Immature natural killer cell (primary cell): Measurements from ENCODE around the gene NT5C1A. TPM values are rescaled to one million over a fixed set of nuclear protein-coding genes. Genes with fewer than 3 reads are reported as not detected.
A peak's percentile ranks its signal among the peaks of the same experiment; 100 is the strongest.

Experiments used
- DNase-seq, 3 donors: peaks; one replicate each; pipeline ENCODE4 v3.0.0; 2022; ENCODE audit warnings: mixed read lengths in 1 of 3
- H3K27ac Mint-ChIP-seq, 6 donors: one replicate each; pipeline ENCODE4 v1.8.0; 2020; ENCODE audit warnings: mixed read lengths in 6 of 6, mild to moderate bottlenecking in 5 of 6, inconsistent platforms in 4 of 6, moderate library complexity in 3 of 6
- H3K27me3 Mint-ChIP-seq, 3 donors: one replicate each; pipeline ENCODE4 v1.8.0; 2020 to 2021; ENCODE audit warnings: low read depth in 3 of 3, mild to moderate bottlenecking in 3 of 3, mixed read lengths in 3 of 3, moderate library complexity in 3 of 3, inconsistent platforms in 1 of 3
- H3K36me3 Mint-ChIP-seq, 3 donors: one replicate each; pipeline ENCODE4 v1.8.0; 2020; ENCODE audit warnings: mixed read lengths in 3 of 3, inconsistent platforms in 2 of 3, mild to moderate bottlenecking in 2 of 3
- H3K4me1 Mint-ChIP-seq, 2 donors: one replicate each; pipeline ENCODE4 v1.8.0; 2020; ENCODE audit warnings: inconsistent platforms in 2 of 2, mild to moderate bottlenecking in 2 of 2, mixed read lengths in 2 of 2, moderate library complexity in 1 of 2
- H3K4me3 Mint-ChIP-seq, 5 donors: one replicate each; pipeline ENCODE4 v1.8.0; 2020; ENCODE audit warnings: mild to moderate bottlenecking in 5 of 5, mixed read lengths in 5 of 5, inconsistent platforms in 3 of 5, moderate library complexity in 3 of 5
- H3K9me3 Mint-ChIP-seq, 6 donors: one replicate each; pipeline ENCODE4 v1.8.0; 2020; ENCODE audit warnings: mild to moderate bottlenecking in 6 of 6, mixed read lengths in 6 of 6, inconsistent platforms in 4 of 6, moderate library complexity in 3 of 6
- polyA plus RNA-seq, 3 donors: library from polyadenylated mRNA; unstranded; fragments of 300-500 nt; fragmentation: Illumina TruSeq; gene quantifications; one replicate each; pipeline ENCODE4 v1.2.3, GENCODE V29; 2021

The NT5C1A gene
- polyA plus RNA-seq, 3 donors from 2014 or later, result not detected

- no peaks in the 10 kb centered on the region for H3K36me3 Mint-ChIP-seq
- H3K4me1 Mint-ChIP-seq, result peaks cover 5% of the 10 kb centered on the region in 2 donors
- peaks cover 0 to 15% (median 10%) of the 10 kb centered on the region in 3 donors for H3K27me3 Mint-ChIP-seq
- H3K4me3 Mint-ChIP-seq, result no peak overlapping the region
- no peak for DNase-seq
- H3K27ac Mint-ChIP-seq, result no peak overlapping the region
- peaks cover 0 to 3% (median 0%) of the 10 kb centered on the region in 6 donors for H3K9me3 Mint-ChIP-seq
Observed at GRCh38 chr1:39696448-39696847, 24.5 kb upstream of the NT5C1A start.

GRCh38 chr1:39695016-39695415 lies 23.1 kb upstream of the NT5C1A start:
- H3K27ac Mint-ChIP-seq, result no peak overlapping the region

GRCh38 chr1:39694026-39694425 lies 22.1 kb upstream of the NT5C1A start:
- Mint-ChIP-seq H3K4me3 (peak overlapping the region in 1 of 5 donors; percentile 11), H3K27me3 (peaks cover 7 to 23% (median 14%) of the 10 kb centered on the region in 3 donors), H3K27ac (no peak overlapping the region), H3K4me1 (peaks cover 5 to 13% of the 10 kb centered on the region in 2 donors), H3K9me3 (peaks cover 0 to 3% (median 0%) of the 10 kb centered on the region in 6 donors), H3K36me3 (no peaks in the 10 kb centered on the region)
- no peak for DNase-seq

More at GRCh38 chr1:39695016-39695415, 23.1 kb upstream of the NT5C1A start:
- Mint-ChIP-seq H3K4me1 (peaks cover 5 to 13% of the 10 kb centered on the region in 2 donors), H3K27me3 (peaks cover 7 to 21% (median 9%) of the 10 kb centered on the region in 3 donors), H3K36me3 (no peaks in the 10 kb centered on the region), H3K9me3 (peaks cover 0 to 3% (median 0%) of the 10 kb centered on the region in 6 donors), H3K4me3 (no peak overlapping the region)
- DNase-seq, result no peak

DNA sequence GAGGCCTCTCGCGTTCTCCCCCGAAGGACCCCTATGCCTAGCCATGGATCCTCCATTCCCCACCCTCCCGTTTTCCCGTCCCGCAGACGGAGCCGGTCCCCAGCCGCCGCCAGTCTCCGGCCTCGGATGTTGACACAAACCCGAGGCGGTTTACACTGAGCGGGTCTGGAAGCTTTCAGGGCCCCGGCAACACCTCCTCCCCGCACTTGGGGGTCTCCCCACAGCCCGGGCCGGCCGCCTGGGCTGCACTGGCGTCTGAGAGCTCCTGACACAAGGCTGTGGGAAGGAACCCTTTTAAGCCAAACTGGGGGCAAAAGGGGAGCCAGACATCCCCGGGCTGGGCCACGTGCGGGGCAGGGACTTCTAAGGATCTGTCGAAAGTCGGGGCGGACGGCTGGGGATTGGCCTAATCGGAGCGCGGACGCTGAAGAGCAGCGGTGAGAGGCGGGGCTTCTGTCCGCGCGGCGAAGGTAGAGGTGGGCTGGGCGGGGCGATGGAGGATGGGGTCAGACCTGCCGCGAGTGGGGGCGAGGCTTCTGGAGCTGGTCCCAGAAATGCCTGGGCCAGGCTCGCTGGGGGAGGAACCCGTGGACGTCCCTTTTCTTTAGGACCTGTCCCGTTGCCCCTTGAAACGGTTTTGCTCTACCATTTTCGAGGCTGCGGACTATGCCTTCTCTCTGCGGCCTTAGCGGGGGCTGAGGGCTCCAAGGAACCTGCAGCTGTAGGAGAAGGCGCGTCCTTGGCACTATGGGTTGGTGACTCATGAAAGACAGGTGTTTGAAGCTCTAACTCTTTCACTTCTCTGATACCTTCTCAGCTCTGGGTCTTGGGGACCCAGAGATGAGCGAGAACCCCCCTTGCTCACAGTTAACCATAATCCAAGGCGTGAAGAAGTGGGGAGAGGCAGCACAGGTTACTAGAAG lies 20.5 kb upstream of the NT5C1A start:
- peaks cover 0 to 5% (median 0%) of the 10 kb centered on the region in 6 donors for H3K9me3 Mint-ChIP-seq
- H3K36me3 Mint-ChIP-seq, result no peaks in the 10 kb centered on the region
- peaks cover 11 to 23% (median 19%) of the 10 kb centered on the region in 3 donors for H3K27me3 Mint-ChIP-seq
- DNase-seq, result peak in 2 of 3 donors; percentile 7
- H3K4me1 Mint-ChIP-seq, result peaks cover 5 to 13% of the 10 kb centered on the region in 2 donors
- peak overlapping the region; percentile 46 to 72 (median 58) for H3K4me3 Mint-ChIP-seq
- H3K27ac Mint-ChIP-seq, result peak overlapping the region in 1 of 6 donors; percentile 17

- DNase-seq, result peak; percentile 76 to 81 (median 81)
- peak within 1 kb of the TSS; percentile 58 to 72 (median 66) for H3K4me3 Mint-ChIP-seq
- H3K9me3 Mint-ChIP-seq, result peaks cover 0 to 5% (median 0%) of the 10 kb centered on the region in 6 donors
- H3K36me3 Mint-ChIP-seq, result no peaks in the 10 kb centered on the region
- H3K27ac Mint-ChIP-seq, result no peak within 1 kb of the TSS
- peaks cover 8 to 23% (median 23%) of the 10 kb centered on the region in 3 donors for H3K27me3 Mint-ChIP-seq
- H3K4me1 Mint-ChIP-seq, result peaks cover 5 to 13% of the 10 kb centered on the region in 2 donors
Observed at GRCh38 chr1:39691383-39692151, 19.7 kb upstream of the NT5C1A start, which contains the start of gene HPCAL4. Gene HPCAL4, minus strand, starts transcription at chr1:39691433. Its CDS starts 6,830 bp downstream, at chr1:39684603.

GRCh38 chr1:39690794-39691382 lies 19.0 kb upstream of the NT5C1A start:
- H3K36me3 Mint-ChIP-seq, result peaks cover 0 to 4% (median 0%) of the 10 kb centered on the region in 3 donors
- no peak overlapping the region for H3K27ac Mint-ChIP-seq
- H3K27me3 Mint-ChIP-seq, result peaks cover 12 to 23% (median 21%) of the 10 kb centered on the region in 3 donors
- peak overlapping the region; percentile 58 to 72 (median 65) for H3K4me3 Mint-ChIP-seq
- DNase-seq, result no peak
- peaks cover 0 to 5% (median 0%) of the 10 kb centered on the region in 6 donors for H3K9me3 Mint-ChIP-seq
- H3K4me1 Mint-ChIP-seq, result peaks cover 5 to 13% of the 10 kb centered on the region in 2 donors

GRCh38 chr1:39690225-39690624 lies 18.3 kb upstream of the NT5C1A start:
- no peak for DNase-seq

DNA sequence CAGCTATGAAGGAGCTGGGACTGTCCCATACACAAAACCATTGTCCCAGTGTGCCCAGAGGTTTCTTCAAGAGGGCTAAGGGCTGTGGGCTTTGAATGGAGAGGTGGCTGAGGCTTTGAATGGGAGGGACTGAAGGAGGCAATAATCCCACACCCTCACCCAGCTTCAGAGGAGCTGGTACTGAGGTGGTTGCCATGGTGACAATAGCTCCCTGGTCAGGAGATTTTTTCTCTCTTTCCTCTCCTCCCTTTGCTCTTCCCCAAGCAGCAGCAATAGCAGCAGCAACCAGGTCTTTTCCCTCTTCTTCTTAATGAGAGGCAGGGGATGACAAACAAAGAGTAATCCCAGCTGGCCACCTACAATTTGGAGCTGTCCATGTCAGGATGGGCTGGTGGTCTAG lies 17.7 kb upstream of the NT5C1A start:
- Mint-ChIP-seq H3K36me3 (peaks cover 0 to 4% (median 0%) of the 10 kb centered on the region in 3 donors), H3K9me3 (peaks cover 0 to 4% (median 0%) of the 10 kb centered on the region in 6 donors), H3K4me3 (peak overlapping the region in 2 of 5 donors; percentile 18 to 61), H3K27ac (no peak overlapping the region), H3K27me3 (peaks cover 9 to 25% (median 17%) of the 10 kb centered on the region in 3 donors), H3K4me1 (peaks cover 8 to 17% of the 10 kb centered on the region in 2 donors)
- no peak for DNase-seq

More at GRCh38 chr1:39690225-39690624, 18.3 kb upstream of the NT5C1A start:
- Mint-ChIP-seq H3K27me3 (peaks cover 10 to 23% (median 17%) of the 10 kb centered on the region in 3 donors), H3K4me3 (peak overlapping the region; percentile 42 to 65 (median 61)), H3K27ac (no peak overlapping the region), H3K4me1 (peaks cover 5 to 13% of the 10 kb centered on the region in 2 donors), H3K9me3 (peaks cover 0 to 5% (median 0%) of the 10 kb centered on the region in 6 donors), H3K36me3 (peaks cover 0 to 4% (median 0%) of the 10 kb centered on the region in 3 donors)

DNA sequence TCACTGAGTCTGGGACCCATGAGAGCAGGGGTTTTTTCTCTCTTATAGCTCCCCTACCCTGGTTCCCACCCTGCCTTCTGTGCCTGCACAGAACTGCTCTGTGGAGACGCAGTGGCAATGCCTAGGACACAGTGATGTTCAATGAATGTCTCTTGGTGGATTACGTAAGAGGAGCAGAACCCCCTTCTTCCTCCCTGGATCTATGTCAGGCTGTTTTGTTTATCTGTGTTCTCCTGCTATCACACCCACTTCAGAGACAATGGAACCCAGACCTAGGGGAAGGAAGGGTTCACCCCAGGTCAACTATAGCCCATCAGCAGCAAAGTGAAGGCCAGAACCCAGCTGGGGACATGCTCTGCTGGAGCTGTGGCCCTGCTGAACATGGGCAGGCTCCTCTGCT lies 17.3 kb upstream of the NT5C1A start:
- Mint-ChIP-seq H3K4me3 (no peak overlapping the region), H3K4me1 (peaks cover 9 to 17% of the 10 kb centered on the region in 2 donors), H3K27ac (no peak overlapping the region)

DNA sequence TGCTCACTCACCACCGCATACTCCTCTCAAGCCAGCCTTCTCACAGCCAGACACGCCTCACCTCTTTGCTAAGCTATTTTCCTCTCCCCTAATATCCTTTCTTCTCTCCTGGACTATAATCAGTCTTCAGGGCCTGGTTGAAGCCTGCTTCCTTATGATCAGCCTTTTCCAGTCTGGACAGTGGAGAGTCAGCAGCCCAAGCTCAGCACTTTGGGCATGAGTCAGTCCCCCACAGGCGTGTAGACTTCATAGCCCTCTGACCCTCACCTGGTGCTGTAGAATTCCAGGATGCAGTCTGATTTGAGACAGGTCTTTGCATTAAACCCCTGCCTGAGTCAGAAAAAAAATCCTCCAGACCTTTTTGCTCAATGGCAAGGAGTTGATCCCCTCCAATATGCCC lies 16.8 kb upstream of the NT5C1A start:
- H3K36me3 Mint-ChIP-seq, result peaks cover 0 to 4% (median 0%) of the 10 kb centered on the region in 3 donors
- peaks cover 9 to 26% (median 17%) of the 10 kb centered on the region in 3 donors for H3K27me3 Mint-ChIP-seq
- peaks cover 0 to 4% (median 0%) of the 10 kb centered on the region in 6 donors for H3K9me3 Mint-ChIP-seq
- no peak overlapping the region for H3K27ac Mint-ChIP-seq
- H3K4me1 Mint-ChIP-seq, result peaks cover 9 to 17% of the 10 kb centered on the region in 2 donors
- DNase-seq, result no peak
- H3K4me3 Mint-ChIP-seq, result no peak overlapping the region

More for the DNA sequence above, 17.3 kb upstream of the NT5C1A start:
- Mint-ChIP-seq H3K36me3 (peaks cover 0 to 4% (median 0%) of the 10 kb centered on the region in 3 donors), H3K9me3 (peaks cover 0 to 4% (median 0%) of the 10 kb centered on the region in 6 donors), H3K27me3 (peaks cover 9 to 26% (median 17%) of the 10 kb centered on the region in 3 donors)
- DNase-seq, result no peak

DNA sequence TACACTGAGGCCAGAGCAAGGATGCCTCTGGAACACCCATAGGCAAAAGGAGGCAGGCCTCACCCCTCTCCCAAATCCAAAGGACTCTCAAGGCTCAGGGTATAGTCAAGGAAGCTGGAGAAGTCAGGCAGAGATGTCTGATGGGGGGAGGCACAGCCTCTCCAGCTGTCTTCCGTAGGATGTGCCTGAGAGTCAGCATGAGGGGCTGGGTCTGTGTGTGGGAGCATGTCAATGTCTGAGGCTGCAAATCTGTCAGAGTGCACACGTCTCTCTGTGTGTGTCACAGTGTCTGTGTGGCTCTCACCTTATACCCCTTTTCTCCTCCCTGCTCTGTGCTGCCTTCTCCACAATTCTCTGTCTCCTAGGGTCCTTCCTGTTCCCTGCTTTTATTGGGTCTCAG lies 15.3 kb upstream of the NT5C1A start:
- no peak overlapping the region for H3K27ac Mint-ChIP-seq
- H3K9me3 Mint-ChIP-seq, result peaks cover 0 to 4% (median 0%) of the 10 kb centered on the region in 6 donors
- H3K27me3 Mint-ChIP-seq, result peaks cover 12 to 31% (median 13%) of the 10 kb centered on the region in 3 donors
- DNase-seq, result no peak
- peaks cover 0 to 4% (median 0%) of the 10 kb centered on the region in 3 donors for H3K36me3 Mint-ChIP-seq
- H3K4me3 Mint-ChIP-seq, result no peak overlapping the region
- peaks cover 5 to 13% of the 10 kb centered on the region in 2 donors for H3K4me1 Mint-ChIP-seq

DNA sequence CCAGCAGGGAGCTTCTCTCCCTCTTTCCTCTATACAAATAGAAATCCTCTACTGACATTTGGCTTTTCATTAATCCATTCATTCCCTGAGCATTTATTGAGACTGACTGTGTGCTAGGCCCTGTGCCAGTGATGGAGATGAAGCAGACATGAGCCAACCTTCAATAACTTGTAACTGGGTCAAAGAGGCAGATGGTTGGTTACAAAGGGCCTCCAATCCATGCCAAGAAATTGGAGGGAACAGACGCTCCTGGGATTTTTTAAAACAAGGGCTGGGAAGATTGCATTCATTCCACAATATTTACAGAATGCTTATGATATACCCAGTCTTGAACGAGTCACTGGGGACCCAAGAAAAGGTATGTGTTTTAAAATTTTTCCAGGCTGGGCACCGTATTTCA lies 13.2 kb upstream of the NT5C1A start:
- H3K4me1 Mint-ChIP-seq, result peaks cover 5% of the 10 kb centered on the region in 2 donors
- peaks cover 6 to 22% (median 15%) of the 10 kb centered on the region in 3 donors for H3K27me3 Mint-ChIP-seq
- H3K36me3 Mint-ChIP-seq, result peaks cover 0 to 6% (median 0%) of the 10 kb centered on the region in 3 donors
- peak overlapping the region in 2 of 5 donors; percentile 48 to 55 for H3K4me3 Mint-ChIP-seq
- H3K9me3 Mint-ChIP-seq, result peaks cover 0 to 4% (median 0%) of the 10 kb centered on the region in 6 donors
- no peak overlapping the region for H3K27ac Mint-ChIP-seq
- DNase-seq, result no peak

DNA sequence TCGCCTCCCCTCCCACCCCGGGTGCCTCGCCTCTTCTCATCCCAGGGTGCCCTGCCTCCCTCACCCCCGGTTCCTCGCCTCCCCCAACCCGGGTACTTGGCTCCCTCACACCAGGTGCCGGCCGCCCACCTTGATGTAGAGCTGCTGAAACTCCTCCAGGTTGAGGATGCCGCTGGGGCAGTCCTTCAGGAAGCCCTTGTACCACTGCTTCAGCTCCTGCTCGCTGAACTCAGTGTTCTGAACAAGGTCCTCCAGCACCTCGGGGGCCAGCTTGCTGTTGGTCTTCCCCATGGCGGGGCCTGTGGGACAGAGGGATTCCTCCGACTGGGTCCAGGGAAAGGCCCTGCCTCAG lies 12.4 kb upstream of the NT5C1A start:
- peaks cover 5 to 18% (median 15%) of the 10 kb centered on the region in 3 donors for H3K27me3 Mint-ChIP-seq
- peaks cover 5% of the 10 kb centered on the region in 2 donors for H3K4me1 Mint-ChIP-seq
- no peak for DNase-seq
- H3K9me3 Mint-ChIP-seq, result peaks cover 0 to 4% (median 0%) of the 10 kb centered on the region in 6 donors
- H3K27ac Mint-ChIP-seq, result no peak overlapping the region
- H3K36me3 Mint-ChIP-seq, result peaks cover 0 to 6% (median 0%) of the 10 kb centered on the region in 3 donors
- H3K4me3 Mint-ChIP-seq, result peak overlapping the region in 1 of 5 donors; percentile 33
